GM18861 (cell line): ENCODE measurements around the gene MTUS2.
"Not testable (repeated sequence)": the region's sequence is repeated elsewhere in the genome, so short reads cannot be mapped to it uniquely, and the experiment has no call there.

ENCODE experiments used
- ATAC-seq: cut with Tn5 transposase; IDR thresholded peaks from one replicate; pipeline ENCODE4 v1.9.1; 2021; ENCODE audit not compliant: unreplicated experiment

Gene MTUS2

GRCh38 chr13:28955264-28955966 is 135.3 kb downstream of the MTUS2 start:
- ATAC-seq = no peak

GRCh38 chr13:28958018-28958417 is 137.9 kb downstream of the MTUS2 start:
- no peak for ATAC-seq

DNA sequence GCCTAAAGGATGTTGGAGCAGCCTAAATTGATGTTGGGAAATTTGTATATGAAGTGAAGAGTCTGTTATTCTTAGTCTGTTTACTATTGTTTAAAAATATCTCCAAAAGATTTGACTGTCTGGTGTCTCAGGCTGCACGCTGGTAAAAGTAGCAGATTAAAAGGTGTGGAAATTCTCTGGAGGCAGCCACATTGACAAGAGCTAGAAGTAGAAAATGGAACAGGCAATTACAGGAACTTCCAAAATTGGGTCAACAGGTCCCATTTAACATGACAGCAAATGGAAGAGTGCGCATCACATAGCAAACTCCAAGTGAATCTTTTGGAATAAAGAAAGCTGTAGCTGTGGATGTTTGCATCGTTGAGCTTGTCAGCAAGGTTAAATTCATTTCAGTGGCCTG is 138.3 kb downstream of the MTUS2 start:
- ATAC-seq = no peak

GRCh38 chr13:28964052-28964451 is 143.9 kb downstream of the MTUS2 start:
- no peak for ATAC-seq

GRCh38 chr13:28964803-28965202 is 144.7 kb downstream of the MTUS2 start:
- ATAC-seq = no peak

DNA sequence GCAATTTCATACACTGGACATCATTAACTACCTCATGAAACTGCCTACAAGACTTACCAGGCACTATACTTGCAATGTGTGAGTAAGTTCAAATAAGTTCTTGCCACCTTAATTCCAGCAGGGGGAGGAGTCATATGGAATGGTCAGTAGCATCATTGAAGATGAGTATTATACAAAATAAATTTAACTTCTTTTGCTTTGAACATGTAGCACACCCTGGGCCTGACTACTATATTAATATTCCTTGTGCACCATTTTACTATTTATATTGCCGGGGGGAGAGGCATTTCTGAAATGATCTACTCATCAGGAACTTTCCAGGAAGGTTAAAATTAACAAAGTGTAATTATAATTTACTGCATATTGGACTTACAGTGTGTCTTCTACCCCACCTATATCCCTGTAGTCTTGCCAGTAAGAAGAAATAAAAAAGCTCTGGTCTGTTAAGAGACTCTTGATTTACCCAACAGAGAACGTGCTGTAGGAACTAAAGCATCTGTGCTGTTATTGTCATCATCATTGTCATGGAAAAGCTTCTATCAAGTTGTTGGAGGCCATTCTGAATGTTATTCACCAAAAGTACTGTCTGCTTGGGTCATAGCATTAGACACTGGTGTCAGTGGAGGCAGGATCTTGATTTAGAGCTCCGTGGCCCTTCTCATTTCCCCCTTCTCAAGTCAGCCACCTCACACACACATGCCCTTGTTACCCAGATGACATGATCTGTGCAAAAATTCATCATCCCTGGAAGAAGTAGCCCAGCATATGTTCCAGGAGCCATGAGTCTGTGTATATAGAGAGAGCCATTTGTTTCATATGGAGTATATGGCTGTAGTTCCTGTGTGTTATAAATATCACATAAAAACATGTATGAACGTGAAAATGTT is 147.1 kb downstream of the MTUS2 start:
- ATAC-seq = no peak

GRCh38 chr13:28976195-28976594 is 156.1 kb downstream of the MTUS2 start:
- no peak for ATAC-seq

- no peak for ATAC-seq
Observed at GRCh38 chr13:28976636-28977035, 156.5 kb downstream of the MTUS2 start.

- no peak for ATAC-seq
Observed at GRCh38 chr13:28978574-28978973, 158.4 kb downstream of the MTUS2 start.

DNA sequence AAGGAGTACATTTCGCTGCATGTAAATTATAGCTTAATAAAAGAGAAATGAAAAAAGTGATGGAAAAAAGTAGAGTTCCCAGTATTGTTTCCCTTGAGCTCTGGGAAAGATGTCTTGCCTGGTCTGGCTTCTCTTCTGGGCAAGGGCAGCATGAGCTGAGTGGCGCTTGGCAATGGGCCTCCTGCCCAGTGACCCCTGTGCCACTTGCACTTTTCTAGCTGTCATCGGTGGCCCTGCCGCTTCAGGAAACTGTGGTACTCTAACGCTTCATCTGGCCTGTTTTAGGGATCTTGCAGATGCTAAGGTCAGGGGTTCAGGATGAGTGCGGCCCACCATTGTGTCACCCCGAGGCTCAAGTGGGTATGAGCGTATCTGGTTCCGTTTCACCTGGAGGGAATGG is 161.4 kb downstream of the MTUS2 start:
- no peak for ATAC-seq

- ATAC-seq = no peak
Observed at GRCh38 chr13:28983641-28984040, 163.5 kb downstream of the MTUS2 start.

DNA sequence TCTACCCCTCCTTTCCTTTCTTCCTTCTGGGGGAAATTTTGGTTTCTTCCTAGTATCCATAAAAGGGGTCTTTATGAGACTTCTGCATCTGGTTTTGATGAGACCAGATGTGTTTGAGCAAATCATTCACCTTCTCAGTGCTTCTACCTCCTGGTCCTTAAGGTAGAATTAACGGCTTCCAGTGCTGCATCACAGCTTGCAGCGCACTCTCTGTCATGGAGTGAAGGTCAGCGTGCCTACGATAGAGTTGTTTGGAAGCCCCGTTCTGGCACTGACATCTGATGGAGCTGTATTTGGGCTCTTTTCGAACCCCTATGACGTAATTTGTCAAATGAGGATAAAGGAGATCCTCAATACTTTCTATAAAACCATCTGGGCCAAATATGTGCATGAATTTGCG is 164.2 kb downstream of the MTUS2 start:
- no peak for ATAC-seq

- no peak for ATAC-seq
Observed at GRCh38 chr13:28984825-28985224, 164.7 kb downstream of the MTUS2 start.

- not testable (repeated sequence) for ATAC-seq
Observed at GRCh38 chr13:28990378-28990777, 170.2 kb downstream of the MTUS2 start.

GRCh38 chr13:28991764-28992163 is 171.6 kb downstream of the MTUS2 start:
- ATAC-seq = no peak

DNA sequence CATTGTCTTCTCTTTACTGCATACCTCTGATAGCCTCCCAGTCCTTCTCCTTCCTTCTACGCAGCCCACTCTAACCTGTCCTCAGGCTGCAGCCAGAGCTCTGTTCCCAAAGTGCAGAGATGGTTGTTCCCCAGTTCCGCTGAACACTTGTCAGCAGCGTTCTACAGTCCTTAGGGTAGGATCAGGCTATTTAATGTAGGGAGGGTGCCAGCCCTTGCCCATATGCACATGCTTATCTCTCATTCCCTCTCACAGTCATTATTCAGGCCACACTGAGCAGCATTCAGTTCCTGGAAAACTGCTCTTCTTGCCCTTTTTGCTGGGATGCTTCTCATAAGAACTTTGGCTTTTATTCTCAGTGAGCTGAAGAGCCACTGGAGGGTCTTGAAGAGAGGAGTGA is 180.7 kb downstream of the MTUS2 start:
- ATAC-seq = no peak

DNA sequence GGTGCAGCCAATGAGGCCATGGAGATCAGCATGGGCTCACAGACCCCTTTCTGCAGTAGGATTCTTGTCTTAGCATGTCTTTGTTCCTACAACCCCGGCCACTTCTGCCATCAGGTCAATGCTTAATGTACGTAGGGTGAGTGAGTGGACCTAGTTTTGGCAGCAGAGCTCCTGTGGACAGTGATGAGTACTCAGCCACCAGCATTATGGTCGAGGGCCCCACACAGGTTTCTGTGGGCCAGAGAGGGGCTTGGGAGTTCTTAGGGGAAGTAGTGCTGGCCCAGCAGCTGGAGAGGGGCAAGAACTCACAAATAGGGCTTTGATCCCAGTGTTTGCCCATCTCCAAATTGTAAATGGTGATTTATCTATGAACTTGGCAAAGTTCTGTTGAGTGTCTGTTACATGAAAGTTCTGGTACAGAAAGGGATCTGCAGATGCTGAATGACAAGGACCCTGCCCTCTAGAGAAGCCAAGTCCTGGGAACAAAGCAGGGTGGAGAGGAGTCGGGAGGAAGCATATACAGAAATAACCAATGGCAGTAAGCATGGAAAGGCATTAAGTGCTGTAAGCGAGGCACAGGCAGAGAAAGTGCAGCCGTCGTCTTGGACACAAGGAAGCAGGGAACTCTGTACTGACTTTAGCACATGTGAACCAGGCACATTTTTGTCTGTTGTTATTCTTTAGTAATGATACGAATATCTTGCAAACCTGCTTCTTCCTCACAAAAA is 185.1 kb downstream of the MTUS2 start:
- ATAC-seq = no peak

DNA sequence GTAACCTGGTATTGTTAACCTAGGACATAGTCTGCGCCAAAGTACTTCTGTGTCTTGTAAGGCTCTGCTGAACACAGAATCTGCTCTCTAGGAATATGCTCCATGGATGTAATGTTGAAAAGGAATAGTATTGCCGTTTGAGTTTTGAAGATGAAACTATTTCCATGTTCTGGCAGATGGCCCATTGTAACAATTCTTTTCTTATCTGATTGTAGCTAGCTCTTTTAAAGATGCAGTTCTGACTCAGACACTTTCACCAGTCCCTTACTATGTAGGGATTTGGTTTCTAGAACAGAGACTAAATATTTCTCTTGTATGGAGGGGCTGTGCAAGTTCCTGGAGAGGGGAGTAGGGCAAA is 185.6 kb downstream of the MTUS2 start:
- no peak for ATAC-seq

- ATAC-seq = no peak
Observed at GRCh38 chr13:29006359-29006850, 186.3 kb downstream of the MTUS2 start.

DNA sequence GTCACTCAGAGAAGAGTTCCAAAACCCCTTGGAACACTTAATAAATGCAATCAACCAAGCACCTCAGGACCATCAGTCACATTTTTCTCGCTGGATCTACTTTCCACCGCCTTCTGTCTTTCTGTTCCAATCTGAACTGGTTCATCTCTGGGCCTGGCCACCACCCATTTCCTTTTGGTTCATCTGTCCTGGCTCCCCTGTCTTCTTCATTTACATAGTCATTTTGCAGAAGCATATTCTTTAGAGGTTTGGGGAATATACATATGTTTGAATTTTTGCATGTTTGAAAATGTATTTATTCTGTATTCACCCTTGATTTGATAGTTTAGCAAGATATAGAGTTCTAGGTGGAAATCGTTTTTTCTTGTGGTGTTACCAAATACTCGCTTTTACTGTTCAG is 188.2 kb downstream of the MTUS2 start:
- no peak for ATAC-seq

GRCh38 chr13:29020314-29020713 is 200.2 kb downstream of the MTUS2 start:
- ATAC-seq = no peak

DNA sequence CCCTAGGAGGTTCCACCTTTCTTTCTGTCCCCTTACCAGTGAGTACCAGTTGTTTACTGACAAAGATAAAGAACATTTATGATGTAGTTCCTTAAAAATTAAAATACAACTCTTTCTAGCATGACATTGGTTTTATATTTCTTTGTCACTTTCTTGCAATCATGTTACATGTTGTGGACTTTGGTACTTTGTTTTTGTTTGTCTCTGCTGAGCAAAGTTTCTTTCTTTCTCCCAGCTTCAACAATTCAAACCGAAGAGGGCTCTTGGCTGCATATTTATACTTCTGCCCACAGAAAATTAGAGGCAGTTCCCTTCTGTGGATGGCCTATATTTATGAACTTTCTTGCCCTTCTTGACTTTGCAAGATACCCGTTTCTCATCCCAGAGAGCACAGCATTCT is 201.2 kb downstream of the MTUS2 start:
- ATAC-seq = no peak
